ENCODE data around the gene USP7. TPM values are rescaled to one million over a fixed set of nuclear protein-coding genes. Genes with fewer than 3 reads are reported as not detected.
"Not testable (repeated sequence)": the region's sequence is repeated elsewhere in the genome, so short reads cannot be mapped to it uniquely, and the experiment has no call there.

USP7 gene
- total RNA-seq, 4 donors from 2014 or later, result 57.9 to 93.6 (median 85.5) TPM

DNA sequence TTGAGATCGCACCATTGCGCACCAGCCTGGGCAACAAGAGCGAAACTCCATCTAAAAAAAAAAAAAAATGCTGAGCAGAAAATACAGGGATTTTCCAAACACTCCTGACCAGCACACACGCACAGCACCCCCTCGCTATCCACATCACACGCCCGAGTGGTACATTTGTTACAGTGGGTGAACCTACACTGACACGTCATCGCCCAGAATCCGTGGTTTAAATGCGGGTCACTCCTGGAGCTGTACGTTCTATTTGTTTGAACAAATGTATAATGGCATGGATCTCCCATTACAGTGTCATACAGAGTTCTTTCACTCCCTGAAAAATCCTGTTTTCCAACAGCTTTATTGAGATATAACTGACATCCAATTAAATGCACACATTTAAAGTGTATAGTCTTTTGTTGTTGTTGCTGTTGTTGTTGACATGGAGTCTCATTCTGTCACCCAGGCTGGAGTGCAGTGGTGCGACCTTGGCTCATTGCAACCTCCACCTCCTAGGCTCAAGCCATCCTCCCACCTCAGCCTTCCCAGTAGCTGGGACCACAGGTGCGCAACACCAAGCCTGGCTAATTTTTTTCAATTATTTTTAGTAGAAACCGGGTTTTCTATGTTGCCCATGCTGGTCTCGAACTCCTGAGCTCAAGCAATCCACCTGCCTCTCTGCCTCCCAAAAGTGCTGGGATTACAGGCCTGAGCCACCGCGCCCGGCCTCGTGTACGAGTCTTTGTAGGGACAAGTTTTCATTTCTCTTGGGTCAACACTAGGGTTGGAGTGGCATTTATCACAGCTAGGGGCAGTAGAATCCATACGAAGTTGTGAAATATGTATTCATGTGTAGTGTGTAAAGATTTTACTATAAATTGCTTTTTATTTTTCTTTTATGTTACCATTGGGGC is 90.5 kb downstream of the USP7 start:
- intact Hi-C loops (cut with DNase I), result no loop called here
- Histone ChIP-seq H3K27me3 (no peaks in the 10 kb centered on the region), H3K4me1 (peaks cover 0 to 6% of the 10 kb centered on the region in 2 donors), H3K36me3 (no peaks in the 10 kb centered on the region), H3K9me3 (no peaks in the 10 kb centered on the region), H3K4me3 (replicated peaks in 1 of 3) (no peak overlapping the region), H3K27ac (no peak overlapping the region)
- no peak for DNase-seq
- TF ChIP-seq, protein P1, sequence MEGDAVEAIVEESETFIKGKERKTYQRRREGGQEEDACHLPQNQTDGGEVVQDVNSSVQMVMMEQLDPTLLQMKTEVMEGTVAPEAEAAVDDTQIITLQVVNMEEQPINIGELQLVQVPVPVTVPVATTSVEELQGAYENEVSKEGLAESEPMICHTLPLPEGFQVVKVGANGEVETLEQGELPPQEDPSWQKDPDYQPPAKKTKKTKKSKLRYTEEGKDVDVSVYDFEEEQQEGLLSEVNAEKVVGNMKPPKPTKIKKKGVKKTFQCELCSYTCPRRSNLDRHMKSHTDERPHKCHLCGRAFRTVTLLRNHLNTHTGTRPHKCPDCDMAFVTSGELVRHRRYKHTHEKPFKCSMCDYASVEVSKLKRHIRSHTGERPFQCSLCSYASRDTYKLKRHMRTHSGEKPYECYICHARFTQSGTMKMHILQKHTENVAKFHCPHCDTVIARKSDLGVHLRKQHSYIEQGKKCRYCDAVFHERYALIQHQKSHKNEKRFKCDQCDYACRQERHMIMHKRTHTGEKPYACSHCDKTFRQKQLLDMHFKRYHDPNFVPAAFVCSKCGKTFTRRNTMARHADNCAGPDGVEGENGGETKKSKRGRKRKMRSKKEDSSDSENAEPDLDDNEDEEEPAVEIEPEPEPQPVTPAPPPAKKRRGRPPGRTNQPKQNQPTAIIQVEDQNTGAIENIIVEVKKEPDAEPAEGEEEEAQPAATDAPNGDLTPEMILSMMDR (IDR thresholded peaks at IDR 0.05), result no peak
- no peak for TF ChIP-seq POLR2A (IDR thresholded peaks at IDR 0.05)
- 90% methylated on average over 22 of the region's 22 CpGs for WGBS, 2 donors

DNA sequence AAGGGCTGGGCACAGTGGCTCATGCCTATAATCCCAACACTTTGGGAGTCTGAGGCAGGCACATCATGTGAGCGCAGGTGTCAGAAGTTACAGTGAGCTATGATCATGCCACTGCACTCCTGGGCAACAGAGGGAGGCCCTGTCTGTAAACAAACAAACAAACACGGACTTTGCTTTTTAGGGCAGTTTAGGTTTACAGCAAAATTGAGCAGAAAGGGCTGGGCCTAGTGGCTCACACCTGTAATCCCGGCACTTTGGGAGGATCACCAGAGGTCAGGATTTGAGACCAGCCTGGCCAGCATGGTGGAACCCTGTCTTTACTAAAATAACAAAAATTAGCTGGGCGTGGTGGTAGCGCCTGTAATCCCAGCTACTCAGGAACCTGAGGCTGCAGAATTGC is 91.6 kb downstream of the USP7 start:
- TF ChIP-seq POLR2A (IDR thresholded peaks at IDR 0.05), result no peak
- TF ChIP-seq, protein P1 (IDR thresholded peaks at IDR 0.05), result no peak
- DNase-seq, result no peak
- H3K4me1 ChIP-seq, result peaks cover 7 to 13% of the 10 kb centered on the region in 2 donors
- 86 to 87% methylated on average over 4 to 5 of the region's 5 CpGs for whole genome bisulfite sequencing, 2 donors
- H3K4me3 ChIP-seq (replicated peaks in 1 of 3), result no peak overlapping the region
- no peaks in the 10 kb centered on the region for H3K36me3 ChIP-seq
- no peaks in the 10 kb centered on the region for H3K9me3 ChIP-seq
- intact Hi-C loops (cut with DNase I), result no loop called here
- no peaks in the 10 kb centered on the region for H3K27me3 ChIP-seq
- H3K27ac ChIP-seq, result no peak overlapping the region

DNA sequence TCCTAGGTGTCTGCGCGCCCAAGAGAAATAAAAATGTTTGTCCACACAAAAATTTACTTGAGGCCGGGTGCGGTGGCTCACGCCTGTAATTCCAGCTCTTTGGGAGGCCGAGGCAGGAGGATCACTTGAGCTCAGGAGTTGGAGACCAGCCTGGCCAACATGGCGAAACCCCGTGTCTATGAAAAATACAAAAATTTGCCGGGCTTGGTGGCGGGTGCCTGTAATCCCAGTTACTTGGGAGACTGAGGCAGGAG is 93.8 kb downstream of the USP7 start:
- H3K36me3 ChIP-seq; H3K27me3 ChIP-seq; H3K4me3 ChIP-seq (replicated peaks in 1 of 3); H3K27ac ChIP-seq; H3K9me3 ChIP-seq; intact Hi-C loops (cut with DNase I); DNase-seq: not testable (repeated sequence)
- H3K4me1 ChIP-seq, result peaks cover 25 to 26% of the 10 kb centered on the region in 2 donors
- WGBS, 2 donors, result 91 to 99% methylated on average over 10 of the region's 10 CpGs

DNA sequence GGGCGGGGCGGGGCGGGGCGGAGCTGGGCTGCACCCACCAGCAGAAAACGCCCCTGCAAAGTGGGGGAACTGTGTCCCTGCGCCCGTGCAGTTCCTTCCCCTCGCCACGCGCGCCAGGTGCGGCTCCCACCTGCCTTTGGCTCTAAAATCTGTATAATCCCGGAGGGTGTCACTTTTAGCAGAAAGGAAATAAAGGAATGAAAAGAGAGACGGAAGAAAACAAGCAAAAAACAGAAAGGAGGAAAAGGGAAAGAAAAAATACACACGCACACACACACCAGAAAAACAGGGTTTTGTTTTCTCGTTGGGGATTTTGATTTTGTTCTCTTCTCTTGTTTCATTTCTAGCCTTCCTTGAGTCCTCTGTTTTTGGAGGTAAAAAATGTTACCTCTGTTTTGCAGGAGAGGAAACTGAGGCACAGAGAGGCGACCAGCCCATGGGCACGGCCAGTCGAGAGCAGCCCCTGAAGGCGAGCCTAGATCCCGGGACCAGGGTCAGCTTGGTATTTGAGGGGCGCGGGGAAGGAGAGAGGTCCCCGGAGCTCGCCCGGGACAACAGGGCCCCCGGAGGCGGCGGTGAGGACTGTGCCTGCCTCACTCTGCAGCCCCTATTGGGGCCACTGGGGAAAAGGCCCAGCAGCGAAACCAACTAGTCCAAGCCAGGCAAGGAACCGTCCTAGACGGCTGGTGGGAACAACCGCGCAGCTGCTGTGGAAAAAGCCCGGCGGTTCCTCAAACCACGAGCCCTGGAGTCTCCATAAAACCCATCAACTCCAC is 94.3 kb downstream of the USP7 start:
- peak overlapping the region in 1 of 3 donors; percentile 55 for H3K4me3 ChIP-seq (replicated peaks in 1 of 3)
- no peaks in the 10 kb centered on the region for H3K9me3 ChIP-seq
- WGBS, 2 donors, result 20 to 22% methylated on average over 30 to 36 of the region's 37 CpGs
- intact Hi-C loops (cut with DNase I), result no loop called here
- TF ChIP-seq, protein P1 (IDR thresholded peaks at IDR 0.05), result peak in 1 of 6 experiments; percentile 10
- no peak for TF ChIP-seq POLR2A (IDR thresholded peaks at IDR 0.05)
- no peak for DNase-seq
- peak overlapping the region in 1 of 3 donors; percentile 76 for H3K27ac ChIP-seq
- H3K4me1 ChIP-seq, result peaks cover 27 to 31% of the 10 kb centered on the region in 2 donors
- no peaks in the 10 kb centered on the region for H3K36me3 ChIP-seq
- H3K27me3 ChIP-seq, result no peaks in the 10 kb centered on the region

DNA sequence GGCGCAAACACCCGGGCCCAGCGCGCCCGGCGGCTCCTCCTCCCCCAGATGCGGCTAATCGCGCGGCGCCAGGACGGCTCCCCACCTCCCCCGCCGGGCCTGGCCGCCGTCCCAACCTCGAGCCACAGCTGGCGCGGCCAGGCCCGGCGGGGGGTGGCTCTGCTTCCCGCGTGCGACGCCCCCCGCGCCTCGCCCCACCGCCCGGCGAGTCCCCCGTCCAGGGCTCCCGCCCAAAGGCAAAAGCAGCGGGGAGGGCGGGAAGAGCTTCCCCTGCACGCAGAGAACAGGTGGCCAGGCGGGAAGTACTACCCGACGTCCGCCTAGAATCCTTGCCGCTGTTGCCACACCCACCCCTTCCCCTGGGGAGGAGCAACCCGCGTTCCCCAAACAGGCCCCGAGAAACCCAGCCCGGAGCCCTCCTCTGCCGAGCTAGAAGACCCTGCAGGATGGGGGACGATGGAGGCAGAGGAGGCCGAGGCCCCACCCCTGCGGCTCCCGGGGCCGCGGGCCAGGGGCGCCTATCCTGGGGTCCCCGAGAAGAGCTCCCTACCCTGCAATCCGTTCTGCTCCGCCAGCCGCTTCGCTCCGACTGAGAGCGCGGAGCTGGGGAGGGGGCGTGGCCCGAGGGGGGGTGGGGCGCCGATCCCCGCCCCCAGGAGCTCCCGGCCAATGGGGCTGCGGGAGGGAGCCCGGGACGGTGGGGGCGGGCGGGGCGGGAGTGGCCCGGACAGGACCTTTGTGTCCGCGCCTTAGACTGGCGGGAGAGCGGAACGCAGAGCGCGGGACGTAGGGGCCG is 95.1 kb downstream of the USP7 start, which contains the start of gene CARHSP1:
Gene CARHSP1 (minus strand): TSS at position 591 of the 796 bp plus-strand sequence. CDS start 9,678 bp downstream, outside the sequence.
- peak within 1 kb of the TSS; percentile 6 to 66 (median 55) for H3K4me3 ChIP-seq (replicated peaks in 1 of 3)
- peak within 1 kb of the TSS; percentile 59 to 76 (median 75) for H3K27ac ChIP-seq
- TF ChIP-seq POLR2A (IDR thresholded peaks at IDR 0.05), result peak; percentile 35 to 48
- TF ChIP-seq, protein P1 (IDR thresholded peaks at IDR 0.05), result peak in 2 of 6 experiments; percentile 3 to 8
- H3K27me3 ChIP-seq, result no peaks in the 10 kb centered on the region
- DNase-seq, result peak; percentile 81 to 88
- H3K9me3 ChIP-seq, result no peaks in the 10 kb centered on the region
- H3K4me1 ChIP-seq, result peaks cover 33 to 39% of the 10 kb centered on the region in 2 donors
- intact Hi-C loops (cut with DNase I), result no loop called here
- 1 to 5% methylated on average over 10 to 30 of the region's 83 CpGs for WGBS, 2 donors
- no peaks in the 10 kb centered on the region for H3K36me3 ChIP-seq
